Body of pancreas (tissue), 4 donors: Measurements from ENCODE around the gene MRTFA. TPM values are rescaled to one million over a fixed set of nuclear protein-coding genes. Genes with fewer than 3 reads are reported as not detected.

Experiments used
- ATAC-seq: fragments of 150-250 bp; one replicate; pipeline ENCODE4 v1.9.1; 2016
- DNase-seq, 4 donors: peaks; one replicate each; pipeline ENCODE4 v3.0.0-alpha.2; 2019
- H3K27ac ChIP-seq, 4 donors: fragments of 200-600 bp; sonication (generic); 1 replicate in 3 of 4; 2 replicates in 1 of 4; pipeline versions ENCODE4 v1.5.1 to v1.6.1; 2016 to 2019; ENCODE audit warnings: mild to moderate bottlenecking in 1 of 4, mixed read lengths in 1 of 4, moderate library complexity in 1 of 4
- H3K27me3 ChIP-seq, 2 donors: fragments of 200-600 bp; sonication (generic); one replicate each; pipeline ENCODE4 v1.6.0; 2016; ENCODE audit warnings: mild to moderate bottlenecking in 1 of 2
- H3K36me3 ChIP-seq, 2 donors: fragments of 200-600 bp; sonication (generic); replicated peaks in 1 of 2; 2 replicates each; pipeline ENCODE4 v1.5.1; 2016; ENCODE audit warnings: low read depth in 2 of 2; ENCODE audit not compliant: insufficient read depth in 1 of 2
- H3K4me1 ChIP-seq: fragments of 200-600 bp; sonication (generic); one replicate; pipeline ENCODE4 v1.6.0; 2016
- H3K4me3 ChIP-seq, 2 donors: fragments of 200-600 bp; sonication (generic); 1 replicate in 1 of 2; 2 replicates in 1 of 2; pipeline ENCODE4 v1.5.1; 2016 to 2019
- H3K9me3 ChIP-seq, 3 donors: fragments of 200-600 bp; sonication (generic); 1 replicate in 2 of 3; 2 replicates in 1 of 3; pipeline ENCODE4 v1.5.1; 2016
- POLR2A ChIP-seq, 3 donors: fragments of 450-650 bp; IDR thresholded peaks; one replicate each; pipeline ENCODE4 v1.6.1; 2016; ENCODE audit warnings: antibody characterized with exemption in 3 of 3, mild to moderate bottlenecking in 2 of 3
- WGBS, 2 donors: methylation state at CpG; one replicate each; pipeline ENCODE4 v1.1.5; 2017; 5-methylcytosine and 5-hydroxymethylcytosine counted together
- intact Hi-C: fragments of 100-400 bp; cut with DNase I; formaldehyde crosslinking; loops from one replicate; pipeline ENCODE4 v1.15.1; 2023
- total RNA-seq, 2 donors: library from RNA; depleted of rRNA; stranded (reverse); fragments of >200 nt; gene quantifications; one replicate each; pipeline ENCODE4 v1.1.0, GENCODE V29; 2016
- TF ChIP-seq, protein P1 (sequence below), 7 experiments: fragments of 450-650 bp in 4 of 7; fragments of 200-600 bp in 3 of 7; sonication (generic) in 3 of 7; IDR thresholded peaks; one replicate each; pipeline ENCODE4 v1.5.1; 2016 to 2019; ENCODE audit warnings: antibody characterized with exemption in 7 of 7

The MRTFA gene
- total RNA-seq, 2 donors from 2014 or later, result 47.0 to 71.5 TPM

DNA sequence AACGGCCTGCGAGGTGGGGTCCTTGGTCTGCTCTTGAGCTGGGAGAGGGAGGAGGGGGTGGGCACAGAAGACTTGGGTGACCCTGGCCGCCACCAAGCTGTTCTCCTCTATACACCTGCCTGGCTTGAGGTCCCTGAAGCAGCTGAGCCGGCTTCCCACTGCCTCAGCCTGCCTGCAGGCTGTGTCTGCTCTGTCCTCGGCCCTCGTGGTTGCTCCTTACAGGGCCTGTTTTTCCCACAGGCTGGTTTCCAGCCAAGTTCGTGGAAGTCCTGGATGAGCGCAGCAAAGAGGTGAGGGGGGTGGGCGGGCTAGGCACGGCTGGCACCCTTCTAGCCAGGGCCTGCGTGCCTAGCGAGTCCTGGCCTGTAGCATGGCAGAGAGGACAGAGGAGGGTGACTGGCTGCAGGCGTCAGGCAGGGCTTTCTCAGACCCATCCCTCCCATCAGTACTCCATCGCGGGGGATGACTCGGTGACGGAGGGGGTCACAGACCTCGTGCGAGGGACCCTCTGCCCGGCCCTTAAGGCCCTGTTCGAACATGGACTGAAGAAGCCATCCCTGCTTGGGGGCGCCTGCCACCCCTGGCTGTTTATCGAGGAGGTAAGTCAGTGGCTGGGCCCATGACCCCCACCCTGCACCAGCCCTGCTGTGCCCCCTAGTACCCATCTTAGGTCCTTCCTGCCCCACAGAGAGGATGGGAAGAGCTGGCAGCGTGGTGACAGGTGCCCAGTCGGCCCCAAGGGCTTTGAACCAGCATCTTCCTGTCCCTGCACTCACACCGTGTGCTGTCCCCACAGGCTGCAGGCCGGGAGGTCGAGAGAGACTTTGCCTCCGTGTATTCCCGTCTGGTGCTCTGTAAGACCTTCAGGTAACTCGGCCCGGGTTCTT is 228.4 kb downstream of the MRTFA start:
- WGBS, 2 donors, result 80 to 91% methylated on average over 14 to 25 of the region's 32 CpGs
- no peak for TF ChIP-seq POLR2A (IDR thresholded peaks at IDR 0.05)
- TF ChIP-seq, protein P1, sequence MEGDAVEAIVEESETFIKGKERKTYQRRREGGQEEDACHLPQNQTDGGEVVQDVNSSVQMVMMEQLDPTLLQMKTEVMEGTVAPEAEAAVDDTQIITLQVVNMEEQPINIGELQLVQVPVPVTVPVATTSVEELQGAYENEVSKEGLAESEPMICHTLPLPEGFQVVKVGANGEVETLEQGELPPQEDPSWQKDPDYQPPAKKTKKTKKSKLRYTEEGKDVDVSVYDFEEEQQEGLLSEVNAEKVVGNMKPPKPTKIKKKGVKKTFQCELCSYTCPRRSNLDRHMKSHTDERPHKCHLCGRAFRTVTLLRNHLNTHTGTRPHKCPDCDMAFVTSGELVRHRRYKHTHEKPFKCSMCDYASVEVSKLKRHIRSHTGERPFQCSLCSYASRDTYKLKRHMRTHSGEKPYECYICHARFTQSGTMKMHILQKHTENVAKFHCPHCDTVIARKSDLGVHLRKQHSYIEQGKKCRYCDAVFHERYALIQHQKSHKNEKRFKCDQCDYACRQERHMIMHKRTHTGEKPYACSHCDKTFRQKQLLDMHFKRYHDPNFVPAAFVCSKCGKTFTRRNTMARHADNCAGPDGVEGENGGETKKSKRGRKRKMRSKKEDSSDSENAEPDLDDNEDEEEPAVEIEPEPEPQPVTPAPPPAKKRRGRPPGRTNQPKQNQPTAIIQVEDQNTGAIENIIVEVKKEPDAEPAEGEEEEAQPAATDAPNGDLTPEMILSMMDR (IDR thresholded peaks at IDR 0.05), result no peak
- H3K4me1 ChIP-seq, result no peaks in the 10 kb centered on the region
- intact Hi-C loops, result no loop called here
- no peaks in the 10 kb centered on the region for H3K27me3 ChIP-seq
- peaks cover 28 to 56% of the 10 kb centered on the region in 2 donors for H3K36me3 ChIP-seq
- ATAC-seq (no peak), DNase-seq (no peak)
- H3K27ac ChIP-seq, result no peak overlapping the region
- no peaks in the 10 kb centered on the region for H3K9me3 ChIP-seq
- H3K4me3 ChIP-seq, result no peak overlapping the region

DNA sequence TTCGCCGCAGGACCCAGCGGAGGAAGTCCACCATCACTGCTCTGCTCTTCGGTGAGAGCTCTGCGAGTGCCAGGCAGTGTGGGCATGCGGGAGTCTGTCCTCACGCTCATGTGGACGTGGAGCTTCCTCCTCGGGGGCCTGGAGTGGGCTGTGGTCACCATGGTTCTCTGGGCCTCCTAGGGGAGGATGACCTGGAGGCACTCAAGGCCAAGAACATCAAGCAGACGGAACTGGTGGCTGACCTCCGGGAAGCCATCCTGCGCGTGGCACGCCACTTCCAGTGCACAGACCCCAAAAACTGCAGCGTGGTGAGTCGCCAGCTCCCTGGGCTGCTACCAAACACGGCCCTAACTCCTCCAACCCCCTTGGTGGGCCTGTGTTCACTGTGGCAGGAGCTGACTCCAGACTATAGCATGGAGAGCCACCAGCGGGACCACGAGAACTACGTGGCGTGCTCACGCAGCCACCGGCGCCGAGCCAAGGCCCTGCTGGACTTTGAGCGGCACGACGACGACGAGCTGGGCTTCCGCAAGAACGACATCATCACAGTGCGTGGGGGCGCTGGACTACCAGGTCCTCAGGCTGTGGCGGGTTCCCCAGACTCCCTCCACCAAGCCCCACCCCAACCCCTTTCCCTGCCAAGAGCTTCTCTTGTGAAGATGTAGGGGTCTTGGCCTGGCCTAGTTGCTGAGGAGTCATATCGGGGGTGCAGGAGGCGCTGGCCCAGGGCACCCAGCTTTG is 229.3 kb downstream of the MRTFA start:
- 94 to 95% methylated on average over 11 to 26 of the region's 37 CpGs for WGBS, 2 donors
- Histone ChIP-seq H3K4me1 (no peaks in the 10 kb centered on the region), H3K27me3 (no peaks in the 10 kb centered on the region), H3K27ac (no peak overlapping the region), H3K9me3 (no peaks in the 10 kb centered on the region), H3K36me3 (peaks cover 28 to 56% of the 10 kb centered on the region in 2 donors), H3K4me3 (no peak overlapping the region)
- intact Hi-C loops, result no loop called here
- ATAC-seq (no peak), DNase-seq (no peak)
- no peak for TF ChIP-seq POLR2A (IDR thresholded peaks at IDR 0.05)
- TF ChIP-seq, protein P1 (IDR thresholded peaks at IDR 0.05), result no peak

- Histone ChIP-seq H3K27ac (no peak overlapping the region), H3K27me3 (no peaks in the 10 kb centered on the region), H3K4me3 (no peak overlapping the region), H3K36me3 (peaks cover 28 to 52% of the 10 kb centered on the region in 2 donors), H3K9me3 (no peaks in the 10 kb centered on the region), H3K4me1 (peaks cover 4% of the 10 kb centered on the region)
- ATAC-seq (no peak), DNase-seq (no peak)
- no peak for TF ChIP-seq POLR2A (IDR thresholded peaks at IDR 0.05)
- TF ChIP-seq, protein P1 (IDR thresholded peaks at IDR 0.05), result no peak
- intact Hi-C loops, result no loop called here
- 89 to 90% methylated on average over 7 to 23 of the region's 31 CpGs for WGBS, 2 donors
These were observed 230.2 kb downstream of the MRTFA start for GRCh38 chr22:40406063-40406890.

DNA sequence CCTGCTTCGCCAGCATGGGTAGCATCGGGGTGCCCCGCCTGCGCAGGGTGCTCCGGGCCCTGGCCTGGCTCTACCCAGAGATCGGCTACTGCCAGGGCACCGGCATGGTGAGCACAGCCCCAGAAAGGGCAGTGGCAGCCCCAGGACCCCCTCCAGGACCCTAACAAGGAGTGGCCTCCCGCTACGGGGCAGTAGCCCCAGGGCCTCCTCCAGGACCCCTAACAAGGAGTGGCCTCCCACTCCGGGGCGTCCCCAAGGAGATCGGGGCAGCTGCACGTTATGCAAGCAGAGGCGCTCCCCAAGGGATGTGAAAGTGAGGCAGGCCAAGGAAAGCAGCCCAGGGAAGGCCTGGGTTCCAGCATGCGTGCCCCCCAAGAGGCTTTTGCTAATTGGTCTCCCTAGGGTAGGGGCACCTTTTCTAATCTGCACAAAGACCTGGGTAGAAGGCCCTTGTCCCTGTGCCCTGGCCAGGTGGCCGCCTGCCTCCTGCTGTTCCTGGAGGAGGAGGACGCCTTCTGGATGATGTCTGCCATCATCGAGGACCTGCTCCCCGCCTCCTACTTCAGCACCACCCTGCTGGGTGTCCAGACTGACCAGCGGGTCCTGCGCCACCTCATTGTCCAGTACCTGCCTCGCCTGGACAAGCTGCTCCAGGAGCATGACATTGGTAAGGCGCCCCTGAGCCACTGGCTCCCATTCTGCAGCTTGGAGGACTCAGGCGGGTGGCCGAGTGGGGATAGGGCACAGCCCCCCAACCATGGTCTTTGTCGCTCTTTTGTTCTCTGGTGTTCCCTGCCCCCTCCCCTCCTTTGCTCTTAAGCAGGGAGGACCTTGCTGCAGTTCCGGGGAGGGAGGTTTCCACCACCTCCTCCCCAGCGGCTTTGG is 231.1 kb downstream of the MRTFA start:
- Histone ChIP-seq H3K27me3 (no peaks in the 10 kb centered on the region), H3K27ac (no peak overlapping the region), H3K4me3 (no peak overlapping the region), H3K9me3 (no peaks in the 10 kb centered on the region), H3K36me3 (peaks cover 28 to 48% of the 10 kb centered on the region in 2 donors), H3K4me1 (peaks cover 4% of the 10 kb centered on the region)
- intact Hi-C loops, result no loop called here
- ATAC-seq, result no peak
- WGBS, 2 donors, result 86 to 87% methylated on average over 6 to 26 of the region's 28 CpGs
- TF ChIP-seq, protein P1 (IDR thresholded peaks at IDR 0.05), result no peak
- no peak for TF ChIP-seq POLR2A (IDR thresholded peaks at IDR 0.05)
- no peak for DNase-seq
